HEK293T (cell line): ENCODE results near the gene MYO1G.
A peak's percentile ranks its signal among the peaks of the same experiment; 100 is the strongest.

Experiments used
- CTCF ChIA-PET: fragments of 350-600 bp; formaldehyde crosslinking; extraction: SDS; loops from one replicate; lab custom pipeline; 2021; ENCODE audit warnings: antibody characterized with exemption, inconsistent platforms; lab: Yijun Ruan, JAX
- POLR2A ChIA-PET: fragments of 350-600 bp; formaldehyde crosslinking; extraction: SDS; loops from one replicate; lab custom pipeline; 2020; ENCODE audit warnings: antibody characterized with exemption, inconsistent platforms; lab: Yijun Ruan, JAX
- DNase-seq: peaks from one replicate; pipeline ENCODE4 v3.0.0; 2012; ENCODE audit warnings: mixed read lengths; ENCODE audit errors: extremely low spot score
- ARNT ChIP-seq: fragments of 450-650 bp; IDR thresholded peaks from 2 replicates; pipeline ENCODE4 v1.6.1; 2017; ENCODE audit warnings: mild to moderate bottlenecking
- BHLHE40 ChIP-seq: fragments of 450-650 bp; IDR thresholded peaks from 2 replicates; pipeline ENCODE4 v1.6.1; 2016; ENCODE audit warnings: mild to moderate bottlenecking, moderate library complexity, borderline replicate concordance
- CTBP1 ChIP-seq: fragments of 450-650 bp; IDR thresholded peaks from 2 replicates; pipeline ENCODE4 v1.6.1; 2016; ENCODE audit warnings: borderline replicate concordance
- ELF4 ChIP-seq: fragments of 450-650 bp; IDR thresholded peaks from 2 replicates; pipeline ENCODE4 v1.6.1; 2017; ENCODE audit warnings: antibody characterized with exemption
- FOXA1 ChIP-seq: fragments of 450-650 bp; IDR thresholded peaks from 2 replicates; pipeline ENCODE4 v1.6.1; 2016; ENCODE audit warnings: mild to moderate bottlenecking
- FOXK2 ChIP-seq: fragments of 450-650 bp; IDR thresholded peaks from 2 replicates; pipeline ENCODE4 v1.6.1; 2016; ENCODE audit warnings: mild to moderate bottlenecking
- FOXM1 ChIP-seq: fragments of 450-650 bp; IDR thresholded peaks from 2 replicates; pipeline ENCODE4 v1.6.1; 2017; ENCODE audit warnings: mild to moderate bottlenecking, borderline replicate concordance
- HDGF ChIP-seq: fragments of 450-650 bp; IDR thresholded peaks from 2 replicates; pipeline ENCODE4 v1.6.1; 2017; ENCODE audit warnings: antibody characterized with exemption, borderline replicate concordance
- L3MBTL2 ChIP-seq: fragments of 450-650 bp; conservative IDR thresholded peaks from 2 replicates; pipeline ENCODE4 v1.6.1; 2016; ENCODE audit warnings: mild to moderate bottlenecking
- LEF1 ChIP-seq: fragments of 450-650 bp; IDR thresholded peaks from 2 replicates; pipeline ENCODE4 v1.6.1; 2017; ENCODE audit warnings: mild to moderate bottlenecking, borderline replicate concordance
- NFRKB ChIP-seq: fragments of 450-650 bp; IDR thresholded peaks from 2 replicates; pipeline ENCODE4 v1.6.1; 2016; ENCODE audit warnings: mild to moderate bottlenecking, moderate library complexity
- PKNOX1 ChIP-seq: fragments of 450-650 bp; IDR thresholded peaks from 2 replicates; pipeline ENCODE4 v1.6.1; 2016
- SP1 ChIP-seq: fragments of 450-650 bp; IDR thresholded peaks from 2 replicates; pipeline ENCODE4 v1.6.1; 2017
- SUZ12 ChIP-seq: fragments of 450-650 bp; IDR thresholded peaks from 2 replicates; pipeline ENCODE4 v1.6.1; 2016; ENCODE audit warnings: mild to moderate bottlenecking
- TARDBP ChIP-seq: fragments of 450-650 bp; IDR thresholded peaks from 2 replicates; pipeline ENCODE4 v1.6.1; 2016
- ZNF384 ChIP-seq: fragments of 450-650 bp; IDR thresholded peaks from 2 replicates; pipeline ENCODE4 v1.6.1; 2016

MYO1G gene

GRCh38 chr7:44967571-44968446 lies 11.0 kb downstream of the MYO1G start:
- POLR2A ChIA-PET: no interaction called here
- CTCF ChIA-PET: no interaction called here
- TF ChIP-seq ZNF384 (no peak), SP1 (no peak), PKNOX1 (no peak), L3MBTL2 (0 out of 2 replicates have a peak, but pooled peaks have one; percentile 9)
- peak; percentile 36 for DNase-seq

- ChIA-PET POLR2A (no interaction called here), CTCF (no interaction called here)
- no peak for DNase-seq
- TF ChIP-seq PKNOX1: no peak
- no peak for TF ChIP-seq FOXA1
- no peak for TF ChIP-seq SP1
- no peak for TF ChIP-seq FOXK2
- no peak for TF ChIP-seq FOXM1
- TF ChIP-seq NFRKB: no peak
- no peak for TF ChIP-seq L3MBTL2
- TF ChIP-seq ZNF384: no peak
- TF ChIP-seq TARDBP: no peak
- TF ChIP-seq BHLHE40: no peak
Observed at GRCh38 chr7:44966731-44967538, 11.9 kb downstream of the MYO1G start.

- CTCF ChIA-PET: no interaction called here
- POLR2A ChIA-PET: no interaction called here
- DNase-seq: no peak
- no peak for TF ChIP-seq L3MBTL2
- no peak for TF ChIP-seq NFRKB
- TF ChIP-seq SP1: no peak
- no peak for TF ChIP-seq FOXM1
- TF ChIP-seq LEF1: no peak
- TF ChIP-seq ARNT: no peak
- TF ChIP-seq ELF4: no peak
- no peak for TF ChIP-seq FOXA1
- TF ChIP-seq SUZ12: no peak
- no peak for TF ChIP-seq CTBP1
- no peak for TF ChIP-seq ZNF384
- TF ChIP-seq HDGF: no peak
- TF ChIP-seq BHLHE40: no peak
- TF ChIP-seq FOXK2: no peak
- no peak for TF ChIP-seq TARDBP
- TF ChIP-seq PKNOX1: no peak
Observed at GRCh38 chr7:44965937-44966730, 12.7 kb downstream of the MYO1G start.

- no peak for DNase-seq
- ChIA-PET POLR2A (interaction anchor here (1.0 kb wide), 1 partner anchor 146 kb away, joined by 3 read pairs; the partner anchor contains the start of gene TBRG4), CTCF (interaction anchor here (2.1 kb wide), 1 partner anchor 8 kb away, joined by 17 read pairs; no protein-coding TSS in a partner anchor)
- TF ChIP-seq SP1 (no peak), ARNT (no peak), FOXM1 (no peak), ZNF384 (no peak), CTBP1 (no peak), FOXK2 (no peak), PKNOX1 (no peak), ELF4 (no peak), TARDBP (no peak), LEF1 (no peak), SUZ12 (no peak), HDGF (no peak), L3MBTL2 (no peak), NFRKB (no peak), BHLHE40 (no peak), FOXA1 (no peak)
Observed at GRCh38 chr7:44965441-44965903, 13.3 kb downstream of the MYO1G start.
